ENCODE results near the gene PCDHB7. TPM values are rescaled to one million over a fixed set of nuclear protein-coding genes. Genes with fewer than 3 reads are reported as not detected.
A peak's percentile ranks its signal among the peaks of the same experiment; 100 is the strongest.
"Not testable (repeated sequence)": the region's sequence is repeated elsewhere in the genome, so short reads cannot be mapped to it uniquely, and the experiment has no call there.

PCDHB7 gene
- total and polyA plus RNA-seq, 7 donors: 0.28 to 5.3 (median 2.2) TPM; not detected in 2

DNA sequence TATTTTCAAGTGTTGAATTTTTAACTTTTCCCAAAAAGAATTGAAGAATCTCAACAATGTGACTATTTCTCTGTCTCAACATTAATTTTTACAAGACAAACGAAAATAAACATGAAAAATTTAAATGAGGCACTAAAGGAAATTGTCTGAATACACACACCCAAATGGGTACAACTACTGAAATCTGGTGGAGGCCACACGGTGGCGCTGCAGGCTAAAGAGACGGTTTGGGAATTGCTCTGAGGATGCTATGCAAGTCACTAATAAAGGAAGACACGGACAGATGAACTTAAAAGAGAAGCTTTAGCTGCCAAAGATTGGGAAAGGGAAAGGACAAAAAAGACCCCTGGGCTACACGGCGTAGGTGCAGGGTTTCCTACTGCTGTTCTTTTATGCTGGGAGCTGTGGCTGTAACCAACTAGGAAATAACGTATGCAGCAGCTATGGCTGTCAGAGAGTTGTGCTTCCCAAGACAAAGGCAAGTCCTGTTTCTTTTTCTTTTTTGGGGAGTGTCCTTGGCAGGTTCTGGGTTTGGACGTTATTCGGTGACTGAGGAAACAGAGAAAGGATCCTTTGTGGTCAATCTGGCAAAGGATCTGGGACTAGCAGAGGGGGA is 19.8 kb downstream of the PCDHB7 start, which contains the start of gene PCDHB10:
Gene PCDHB10, plus strand, starts transcription at position 244 of the 616 bp plus-strand sequence. Its CDS starts 200 bp downstream, at position 444.
- Histone ChIP-seq H3K27ac (no peak within 1 kb of the TSS), H3K4me1 (no peaks in the 10 kb centered on the region), H3K27me3 (peaks cover 0 to 25% (median 0%) of the 10 kb centered on the region in 3 donors), H3K9me3 (peaks cover 9 to 50% (median 30%) of the 10 kb centered on the region in 4 donors), H3K4me3 (peak within 1 kb of the TSS in 3 of 4 donors; percentile 12 to 19 (median 14)), H3K36me3 (no peaks in the 10 kb centered on the region)
- intact Hi-C loops (cut with DNase I): no loop called here
- TF ChIP-seq POLR2A (IDR thresholded peaks at IDR 0.05): no peak
- TF ChIP-seq, protein P1, sequence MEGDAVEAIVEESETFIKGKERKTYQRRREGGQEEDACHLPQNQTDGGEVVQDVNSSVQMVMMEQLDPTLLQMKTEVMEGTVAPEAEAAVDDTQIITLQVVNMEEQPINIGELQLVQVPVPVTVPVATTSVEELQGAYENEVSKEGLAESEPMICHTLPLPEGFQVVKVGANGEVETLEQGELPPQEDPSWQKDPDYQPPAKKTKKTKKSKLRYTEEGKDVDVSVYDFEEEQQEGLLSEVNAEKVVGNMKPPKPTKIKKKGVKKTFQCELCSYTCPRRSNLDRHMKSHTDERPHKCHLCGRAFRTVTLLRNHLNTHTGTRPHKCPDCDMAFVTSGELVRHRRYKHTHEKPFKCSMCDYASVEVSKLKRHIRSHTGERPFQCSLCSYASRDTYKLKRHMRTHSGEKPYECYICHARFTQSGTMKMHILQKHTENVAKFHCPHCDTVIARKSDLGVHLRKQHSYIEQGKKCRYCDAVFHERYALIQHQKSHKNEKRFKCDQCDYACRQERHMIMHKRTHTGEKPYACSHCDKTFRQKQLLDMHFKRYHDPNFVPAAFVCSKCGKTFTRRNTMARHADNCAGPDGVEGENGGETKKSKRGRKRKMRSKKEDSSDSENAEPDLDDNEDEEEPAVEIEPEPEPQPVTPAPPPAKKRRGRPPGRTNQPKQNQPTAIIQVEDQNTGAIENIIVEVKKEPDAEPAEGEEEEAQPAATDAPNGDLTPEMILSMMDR (IDR thresholded peaks at IDR 0.05): peak in 2 of 4 experiments; percentile 5 to 11
- DNase-seq: peak; percentile 47
- 11 to 20% methylated on average over 10 of the region's 10 CpGs for WGBS, 2 donors

- H3K9me3 ChIP-seq: peaks cover 9 to 52% (median 28%) of the 10 kb centered on the region in 4 donors
- intact Hi-C loops (cut with DNase I): not testable (repeated sequence)
Measured at GRCh38 chr5:141194332-141194731, 21.9 kb downstream of the PCDHB7 start.

DNA sequence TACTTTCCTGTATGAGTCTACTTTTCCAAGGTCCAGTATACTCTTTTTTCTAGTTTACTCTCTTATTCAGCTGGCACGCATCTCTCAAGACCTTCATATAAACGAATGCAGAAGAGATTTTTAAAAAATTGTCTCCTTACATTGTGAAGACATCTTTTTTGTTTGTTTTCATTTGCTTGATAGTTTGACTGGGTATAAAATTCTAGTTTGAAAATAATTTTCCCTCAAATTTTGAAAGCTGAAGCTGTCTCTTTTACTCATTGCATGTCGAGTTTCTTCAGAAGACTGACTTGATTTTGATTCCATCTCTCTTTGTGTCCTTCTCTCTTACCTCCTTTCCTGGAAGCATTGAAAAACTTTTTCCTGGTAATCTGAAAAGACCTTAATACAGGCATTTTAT is 23.9 kb downstream of the PCDHB7 start:
- H3K4me3 ChIP-seq: no peak overlapping the region
- intact Hi-C loops (cut with DNase I): no loop called here
- no peak overlapping the region for H3K27ac ChIP-seq
- H3K4me1 ChIP-seq: no peaks in the 10 kb centered on the region
- no peak for DNase-seq
- peaks cover 9 to 57% (median 31%) of the 10 kb centered on the region in 4 donors for H3K9me3 ChIP-seq
- 33 to 42% methylated on average over 3 of the region's 3 CpGs for WGBS, 2 donors
- TF ChIP-seq EP300 (IDR thresholded peaks at IDR 0.05) (no peak), POLR2AphosphoS5 (IDR thresholded peaks at IDR 0.05) (no peak), POLR2A (IDR thresholded peaks at IDR 0.05) (no peak)
- no peaks in the 10 kb centered on the region for H3K27me3 ChIP-seq
- H3K36me3 ChIP-seq: no peaks in the 10 kb centered on the region

More at GRCh38 chr5:141194332-141194731, 21.9 kb downstream of the PCDHB7 start:
- H3K27me3 ChIP-seq: peaks cover 0 to 14% (median 0%) of the 10 kb centered on the region in 3 donors
- not testable (repeated sequence) for H3K4me3 ChIP-seq, H3K27ac ChIP-seq, H3K4me1 ChIP-seq, H3K36me3 ChIP-seq
- peak; percentile 45 for DNase-seq
- WGBS, 2 donors: 34 to 68% methylated on average over 24 to 33 of the region's 37 CpGs

GRCh38 chr5:141199359-141200235 is 27.2 kb downstream of the PCDHB7 start, which contains the start of gene PCDHB11:
PCDHB11 (plus strand) TSS chr5:141199627; CDS start chr5:141199775, 148 bp downstream.
- H3K4me3 ChIP-seq: peak within 1 kb of the TSS in 1 of 4 donors; percentile 14
- intact Hi-C loops (cut with DNase I): no loop called here

GRCh38 chr5:141201126-141201525 is 28.7 kb downstream of the PCDHB7 start:
- 37 to 65% methylated on average over 27 of the region's 38 CpGs for WGBS, 2 donors
- peaks cover 0 to 55% (median 23%) of the 10 kb centered on the region in 4 donors for H3K9me3 ChIP-seq
- H3K36me3 ChIP-seq; intact Hi-C loops (cut with DNase I); H3K27me3 ChIP-seq; H3K4me1 ChIP-seq; H3K4me3 ChIP-seq; H3K27ac ChIP-seq: not testable (repeated sequence)
- peak; percentile 44 for DNase-seq

More at GRCh38 chr5:141199359-141200235, 27.2 kb downstream of the PCDHB7 start, which contains the start of gene PCDHB11:
- Histone ChIP-seq H3K27ac (no peak within 1 kb of the TSS), H3K27me3 (no peaks in the 10 kb centered on the region), H3K36me3 (no peaks in the 10 kb centered on the region), H3K9me3 (peaks cover 3 to 61% (median 26%) of the 10 kb centered on the region in 4 donors), H3K4me1 (no peaks in the 10 kb centered on the region)
- WGBS, 2 donors: 39 to 49% methylated on average over 21 of the region's 21 CpGs
- no peak for DNase-seq
- TF ChIP-seq POLR2A (IDR thresholded peaks at IDR 0.05) (no peak), EP300 (IDR thresholded peaks at IDR 0.05) (no peak), POLR2AphosphoS5 (IDR thresholded peaks at IDR 0.05) (no peak)
- TF ChIP-seq, protein P1 (IDR thresholded peaks at IDR 0.05): no peak

GRCh38 chr5:141201646-141202045 is 29.2 kb downstream of the PCDHB7 start:
- WGBS, 2 donors: 48 to 70% methylated on average over 28 to 33 of the region's 35 CpGs
- H3K9me3 ChIP-seq: peaks cover 0 to 54% (median 20%) of the 10 kb centered on the region in 4 donors
- H3K4me3 ChIP-seq; intact Hi-C loops (cut with DNase I); H3K4me1 ChIP-seq; H3K27ac ChIP-seq; H3K36me3 ChIP-seq; H3K27me3 ChIP-seq; DNase-seq: not testable (repeated sequence)

Measured in sigmoid colon (tissue), 7 donors.